Caco-2 (cell line): ENCODE measurements around the gene TLR7. TPM values are rescaled to one million over a fixed set of nuclear protein-coding genes. Genes with fewer than 3 reads are reported as not detected.

Experiments
- BruUV-seq: library from RNA; stranded (reverse); fragments of 400-500 nt; replicated peaks from 2 replicates; lab custom pipeline; 2021; lab: Mats Ljungman, UMichigan
- CTCF ChIA-PET: fragments of 300-600 bp; sonication (Branson Sonifier 250); formaldehyde crosslinking; loops from one replicate; lab custom pipeline; 2022; ENCODE audit warnings: antibody characterized with exemption; lab: Charles Lee
- POLR2A ChIA-PET: fragments of 300-600 bp; sonication (Branson Sonifier 250); formaldehyde crosslinking; loops from one replicate; lab custom pipeline; 2022; ENCODE audit warnings: antibody characterized with exemption; lab: Charles Lee
- DNase-seq, 2 experiments: peaks; one replicate each; pipeline versions ENCODE4 v3.0.0 to v3.0.0-alpha.2; 2020 to 2022
- H3K27me3 ChIP-seq: replicated peaks from 2 replicates; pipeline ENCODE4 v1.6.0; 2011; ENCODE audit warnings: low read length; ENCODE audit not compliant: control insufficient read depth, insufficient read depth
- H3K36me3 ChIP-seq: 2 replicates; pipeline ENCODE4 v1.5.1; 2011; ENCODE audit warnings: low read length; ENCODE audit not compliant: control insufficient read depth, insufficient read depth
- H3K4me1 ChIP-seq: fragments of 250-450 bp; sonication (Bioruptor Pico); 2 replicates; pipeline ENCODE4 v1.5.1; 2020; ENCODE audit warnings: mild to moderate bottlenecking
- H3K4me3 ChIP-seq: 2 replicates; pipeline ENCODE4 v1.5.1; 2011; ENCODE audit warnings: low read depth, mild to moderate bottlenecking, control low read depth, low read length
- H3K9me3 ChIP-seq: fragments of 250-450 bp; sonication (Bioruptor Pico); 2 replicates; pipeline ENCODE4 v1.5.1; 2020; ENCODE audit warnings: mild to moderate bottlenecking, moderate library complexity
- H3K27ac Mint-ChIP-seq: one replicate; pipeline ENCODE4 v1.8.0; 2022; ENCODE audit warnings: mixed read lengths; ENCODE audit not compliant: unreplicated experiment
- H3K27me3 Mint-ChIP-seq: one replicate; pipeline ENCODE4 v1.8.0; 2022; ENCODE audit warnings: mixed read lengths; ENCODE audit not compliant: insufficient read depth, unreplicated experiment
- H3K36me3 Mint-ChIP-seq: one replicate; pipeline ENCODE4 v1.8.0; 2022; ENCODE audit warnings: mild to moderate bottlenecking, mixed read lengths; ENCODE audit not compliant: insufficient read depth, unreplicated experiment
- H3K4me1 Mint-ChIP-seq: one replicate; pipeline ENCODE4 v1.8.0; 2022; ENCODE audit warnings: low read depth, mixed read lengths; ENCODE audit not compliant: unreplicated experiment
- H3K4me3 Mint-ChIP-seq: one replicate; pipeline ENCODE4 v1.8.0; 2022; ENCODE audit warnings: mild to moderate bottlenecking, moderate library complexity, mixed read lengths; ENCODE audit not compliant: unreplicated experiment
- H3K9me3 Mint-ChIP-seq: one replicate; pipeline ENCODE4 v1.8.0; 2022; ENCODE audit warnings: mixed read lengths; ENCODE audit not compliant: unreplicated experiment
- intact Hi-C: fragments of 100-400 bp; cut with micrococcal nuclease; formaldehyde crosslinking; loops from one replicate; pipeline ENCODE4 v1.10.0; 2022; ENCODE audit not compliant: unreplicated experiment
- total RNA-seq: library from RNA; stranded (reverse); gene quantifications from 2 replicates; pipeline ENCODE4 v1.2.3, GENCODE V29; 2022
- TF ChIP-seq, protein P1 (sequence below), 2 experiments: fragments of 200-600 bp in 1 of 2; IDR thresholded peaks; 1 replicate in 1 of 2; 2 replicates in 1 of 2; pipeline versions ENCODE4 v1.5.1 to v1.8.0; 2011 to 2022; ENCODE audit warnings: antibody characterized with exemption in 1 of 2, control low read depth in 1 of 2, inconsistent platforms in 1 of 2, low read depth in 1 of 2, low read length in 1 of 2, mild to moderate bottlenecking in 1 of 2, moderate library complexity in 1 of 2; ENCODE audit not compliant: insufficient read depth in 1 of 2, severe bottlenecking in 1 of 2, unreplicated experiment in 1 of 2

The TLR7 gene
- total RNA-seq, 1 experiment from 2014 or later = 0.45 TPM

DNA sequence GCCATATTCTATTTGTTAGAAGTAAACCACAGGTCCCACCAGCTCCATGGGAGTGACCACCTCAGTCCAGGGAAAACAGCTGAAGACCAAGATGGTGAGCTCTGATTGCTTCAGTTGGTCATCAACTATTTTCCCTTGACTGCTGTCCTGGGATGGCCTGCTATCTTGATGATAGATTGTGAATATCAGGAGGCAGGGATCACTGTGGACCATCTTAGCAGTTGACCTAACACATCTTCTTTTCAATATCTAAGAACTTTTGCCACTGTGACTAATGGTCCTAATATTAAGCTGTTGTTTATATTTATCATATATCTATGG, 55.7 kb downstream of the TLR7 start:
- H3K27me3 ChIP-seq = no peaks in the 10 kb centered on the region
- H3K4me1 ChIP-seq = no peaks in the 10 kb centered on the region
- Mint-ChIP-seq H3K36me3 (no peaks in the 10 kb centered on the region), H3K27ac (no peak overlapping the region), H3K9me3 (no peaks in the 10 kb centered on the region), H3K4me3 (no peak overlapping the region), H3K27me3 (no peaks in the 10 kb centered on the region), H3K4me1 (no peaks in the 10 kb centered on the region)
- POLR2A ChIA-PET = no interaction called here
- CTCF ChIA-PET = no interaction called here
- no peak for DNase-seq
- H3K4me3 ChIP-seq = no peak overlapping the region
- H3K36me3 ChIP-seq = no peaks in the 10 kb centered on the region
- TF ChIP-seq, protein P1, sequence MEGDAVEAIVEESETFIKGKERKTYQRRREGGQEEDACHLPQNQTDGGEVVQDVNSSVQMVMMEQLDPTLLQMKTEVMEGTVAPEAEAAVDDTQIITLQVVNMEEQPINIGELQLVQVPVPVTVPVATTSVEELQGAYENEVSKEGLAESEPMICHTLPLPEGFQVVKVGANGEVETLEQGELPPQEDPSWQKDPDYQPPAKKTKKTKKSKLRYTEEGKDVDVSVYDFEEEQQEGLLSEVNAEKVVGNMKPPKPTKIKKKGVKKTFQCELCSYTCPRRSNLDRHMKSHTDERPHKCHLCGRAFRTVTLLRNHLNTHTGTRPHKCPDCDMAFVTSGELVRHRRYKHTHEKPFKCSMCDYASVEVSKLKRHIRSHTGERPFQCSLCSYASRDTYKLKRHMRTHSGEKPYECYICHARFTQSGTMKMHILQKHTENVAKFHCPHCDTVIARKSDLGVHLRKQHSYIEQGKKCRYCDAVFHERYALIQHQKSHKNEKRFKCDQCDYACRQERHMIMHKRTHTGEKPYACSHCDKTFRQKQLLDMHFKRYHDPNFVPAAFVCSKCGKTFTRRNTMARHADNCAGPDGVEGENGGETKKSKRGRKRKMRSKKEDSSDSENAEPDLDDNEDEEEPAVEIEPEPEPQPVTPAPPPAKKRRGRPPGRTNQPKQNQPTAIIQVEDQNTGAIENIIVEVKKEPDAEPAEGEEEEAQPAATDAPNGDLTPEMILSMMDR (IDR thresholded peaks at IDR 0.05; ENCODE audit: insufficient read depth in 1 of 2, low read depth in 1 of 2, low read length in 1 of 2, severe bottlenecking in 1 of 2, unreplicated experiment in 1 of 2) = no peak
- no peaks in the 10 kb centered on the region for H3K9me3 ChIP-seq
- BruUV-seq = no TSS peak
- intact Hi-C loops = no loop called here

DNA sequence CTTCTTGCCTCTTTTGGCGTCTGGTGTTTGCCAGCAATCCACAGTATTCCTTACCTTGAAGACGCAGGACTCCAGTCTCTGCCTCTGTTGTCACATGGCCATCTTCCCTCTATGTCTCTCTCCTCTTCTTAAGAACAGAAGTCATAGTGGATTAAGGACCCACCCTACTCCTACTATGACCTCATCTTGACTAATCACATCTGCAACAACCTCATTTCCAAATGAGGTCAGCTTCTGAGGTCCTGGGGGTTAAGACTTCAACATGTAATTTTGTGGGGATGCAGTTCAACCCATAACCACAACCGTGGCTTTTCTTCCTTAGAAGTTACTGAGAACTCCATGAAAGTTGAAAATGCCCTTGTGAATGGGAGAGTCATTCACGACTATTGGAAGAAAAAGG, 62.8 kb downstream of the TLR7 start:
- H3K9me3 ChIP-seq = no peaks in the 10 kb centered on the region
- H3K9me3 Mint-ChIP-seq = no peaks in the 10 kb centered on the region
- H3K27me3 Mint-ChIP-seq = no peaks in the 10 kb centered on the region
- H3K4me1 Mint-ChIP-seq = no peaks in the 10 kb centered on the region
- no TSS peak for BruUV-seq
- no peak for DNase-seq
- H3K4me3 Mint-ChIP-seq = no peak overlapping the region
- H3K36me3 ChIP-seq = no peaks in the 10 kb centered on the region
- POLR2A ChIA-PET = no interaction called here
- no peaks in the 10 kb centered on the region for H3K36me3 Mint-ChIP-seq
- H3K27ac Mint-ChIP-seq = no peak overlapping the region
- no peaks in the 10 kb centered on the region for H3K27me3 ChIP-seq
- CTCF ChIA-PET = interaction anchor here (0.7 kb wide), 1 partner anchor 77 kb away, joined by 3 read pairs; no protein-coding TSS in a partner anchor
- no peaks in the 10 kb centered on the region for H3K4me1 ChIP-seq
- no peak overlapping the region for H3K4me3 ChIP-seq
- intact Hi-C loops = no loop called here
- TF ChIP-seq, protein P1 (IDR thresholded peaks at IDR 0.05; ENCODE audit: insufficient read depth in 1 of 2, low read depth in 1 of 2, low read length in 1 of 2, severe bottlenecking in 1 of 2, unreplicated experiment in 1 of 2) = no peak

DNA sequence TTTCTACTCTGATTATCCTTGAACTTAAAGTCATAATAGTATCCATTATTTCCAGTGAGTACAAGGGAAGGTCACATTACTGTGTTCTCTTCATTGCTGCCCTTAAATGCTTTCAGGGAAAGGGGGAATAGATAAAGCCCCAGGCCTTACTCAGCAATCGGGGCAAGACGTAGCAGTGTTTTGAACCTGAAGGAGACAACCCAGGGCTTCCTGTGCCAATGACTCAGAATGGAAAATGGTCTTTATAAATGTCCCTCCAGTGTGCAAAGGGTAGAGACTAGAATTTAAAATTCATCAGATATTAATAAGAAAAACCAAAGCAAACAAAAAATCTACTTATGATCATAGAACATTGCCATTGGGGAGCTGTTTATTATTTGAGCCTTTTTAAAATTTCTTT, 63.3 kb downstream of the TLR7 start:
- POLR2A ChIA-PET = no interaction called here
- TF ChIP-seq, protein P1 (IDR thresholded peaks at IDR 0.05; ENCODE audit: insufficient read depth in 1 of 2, low read depth in 1 of 2, low read length in 1 of 2, severe bottlenecking in 1 of 2, unreplicated experiment in 1 of 2) = no peak
- H3K9me3 Mint-ChIP-seq = no peaks in the 10 kb centered on the region
- CTCF ChIA-PET = no interaction called here
- no peak for DNase-seq
- no peaks in the 10 kb centered on the region for H3K36me3 ChIP-seq
- H3K36me3 Mint-ChIP-seq = no peaks in the 10 kb centered on the region
- H3K27ac Mint-ChIP-seq = no peak overlapping the region
- intact Hi-C loops = no loop called here
- H3K4me3 ChIP-seq = no peak overlapping the region
- H3K4me3 Mint-ChIP-seq = no peak overlapping the region
- H3K4me1 Mint-ChIP-seq = no peaks in the 10 kb centered on the region
- H3K4me1 ChIP-seq = no peaks in the 10 kb centered on the region
- no peaks in the 10 kb centered on the region for H3K27me3 Mint-ChIP-seq
- no TSS peak for BruUV-seq
- H3K27me3 ChIP-seq = no peaks in the 10 kb centered on the region
- H3K9me3 ChIP-seq = no peaks in the 10 kb centered on the region
